Measurements from ENCODE around the gene IFT43.

DNA sequence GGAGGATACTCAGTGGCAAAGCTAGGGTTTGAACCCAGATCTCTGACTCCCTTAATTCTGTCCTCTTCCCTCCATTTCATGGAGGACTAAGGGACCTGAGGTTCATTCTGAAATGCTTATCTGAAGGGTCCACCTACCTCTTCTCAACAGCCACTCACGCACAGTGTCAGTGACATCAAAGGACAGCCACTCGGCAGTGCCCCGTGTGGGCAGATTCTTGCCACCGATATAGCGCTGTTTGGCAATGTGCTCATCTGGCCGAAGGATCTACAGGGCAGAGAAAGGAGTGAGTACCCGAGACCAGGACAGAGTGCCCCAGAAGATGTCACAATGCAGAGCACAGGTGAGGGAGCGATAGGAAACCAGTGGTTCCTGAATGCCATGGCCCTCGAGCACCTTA, 14.6 kb upstream of the IFT43 start:
- TF ChIP-seq, protein P1, sequence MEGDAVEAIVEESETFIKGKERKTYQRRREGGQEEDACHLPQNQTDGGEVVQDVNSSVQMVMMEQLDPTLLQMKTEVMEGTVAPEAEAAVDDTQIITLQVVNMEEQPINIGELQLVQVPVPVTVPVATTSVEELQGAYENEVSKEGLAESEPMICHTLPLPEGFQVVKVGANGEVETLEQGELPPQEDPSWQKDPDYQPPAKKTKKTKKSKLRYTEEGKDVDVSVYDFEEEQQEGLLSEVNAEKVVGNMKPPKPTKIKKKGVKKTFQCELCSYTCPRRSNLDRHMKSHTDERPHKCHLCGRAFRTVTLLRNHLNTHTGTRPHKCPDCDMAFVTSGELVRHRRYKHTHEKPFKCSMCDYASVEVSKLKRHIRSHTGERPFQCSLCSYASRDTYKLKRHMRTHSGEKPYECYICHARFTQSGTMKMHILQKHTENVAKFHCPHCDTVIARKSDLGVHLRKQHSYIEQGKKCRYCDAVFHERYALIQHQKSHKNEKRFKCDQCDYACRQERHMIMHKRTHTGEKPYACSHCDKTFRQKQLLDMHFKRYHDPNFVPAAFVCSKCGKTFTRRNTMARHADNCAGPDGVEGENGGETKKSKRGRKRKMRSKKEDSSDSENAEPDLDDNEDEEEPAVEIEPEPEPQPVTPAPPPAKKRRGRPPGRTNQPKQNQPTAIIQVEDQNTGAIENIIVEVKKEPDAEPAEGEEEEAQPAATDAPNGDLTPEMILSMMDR (conservative IDR thresholded peaks at IDR 0.05 in 1 of 2, IDR thresholded peaks at IDR 0.05 in 1 of 2; ENCODE audit: low read depth in 1 of 2, low read length in 2 of 2): no peak
- TF ChIP-seq EZH2 (IDR thresholded peaks at IDR 0.05; ENCODE audit: low read length, missing control alignments): no peak

Measured in fibroblast of lung (primary cell).